KBM-7 (cell line): ENCODE measurements around the gene MVB12B.

Source experiments
- DNase-seq: peaks from one replicate; pipeline ENCODE4 v3.0.0-alpha.2; 2015
- in situ Hi-C: fragments of 300-500 bp; cut with MboI; formaldehyde crosslinking; loops from 2 replicates; pipeline ENCODE4 v1.14.3; 2020; ENCODE audit warnings: low sequenced_read_pairs, low pct_unique_long_range_greater_than_20kb, mixed read lengths

MVB12B gene

GRCh38 chr9:126502417-126503332, 176.0 kb downstream of the MVB12B start:
- in situ Hi-C loops: no loop called here

GRCh38 chr9:126503333-126504085, 176.9 kb downstream of the MVB12B start:
- DNase-seq: no peak
- in situ Hi-C loops: no loop called here

More at GRCh38 chr9:126502417-126503332, 176.0 kb downstream of the MVB12B start:
- no peak for DNase-seq

- in situ Hi-C loops: no loop called here
These were observed 177.7 kb downstream of the MVB12B start for GRCh38 chr9:126504086-126504976.

GRCh38 chr9:126504977-126505455, 178.4 kb downstream of the MVB12B start:
- DNase-seq: no peak
- in situ Hi-C loops: no loop called here

More at GRCh38 chr9:126504086-126504976, 177.7 kb downstream of the MVB12B start:
- DNase-seq: no peak

- no peak for DNase-seq
- in situ Hi-C loops: no loop called here
These were observed 179.2 kb downstream of the MVB12B start for GRCh38 chr9:126505697-126506346.

- in situ Hi-C loops: no loop called here
- DNase-seq: no peak
These were observed 180.0 kb downstream of the MVB12B start for GRCh38 chr9:126506361-126507317.

GRCh38 chr9:126507318-126508109, 180.9 kb downstream of the MVB12B start:
- no peak for DNase-seq
- in situ Hi-C loops: no loop called here

GRCh38 chr9:126508171-126508591, 181.6 kb downstream of the MVB12B start:
- no peak for DNase-seq
- in situ Hi-C loops: no loop called here

GRCh38 chr9:126508928-126509327, 182.3 kb downstream of the MVB12B start:
- in situ Hi-C loops: no loop called here
- no peak for DNase-seq

- in situ Hi-C loops: no loop called here
- DNase-seq: no peak
These were observed 183.1 kb downstream of the MVB12B start for GRCh38 chr9:126509718-126510117.

- DNase-seq: no peak
- in situ Hi-C loops: no loop called here
These were observed 183.9 kb downstream of the MVB12B start for GRCh38 chr9:126510564-126510963.

- no peak for DNase-seq
- in situ Hi-C loops: no loop called here
These were observed 184.8 kb downstream of the MVB12B start for GRCh38 chr9:126511411-126511810.

- in situ Hi-C loops: no loop called here
These were observed 186.8 kb downstream of the MVB12B start for GRCh38 chr9:126513159-126514036.

GRCh38 chr9:126514037-126514821, 187.6 kb downstream of the MVB12B start:
- in situ Hi-C loops: no loop called here
- DNase-seq: peak; percentile 35

More at GRCh38 chr9:126513159-126514036, 186.8 kb downstream of the MVB12B start:
- DNase-seq: no peak
